ENCODE data around the gene SYK.

DNA sequence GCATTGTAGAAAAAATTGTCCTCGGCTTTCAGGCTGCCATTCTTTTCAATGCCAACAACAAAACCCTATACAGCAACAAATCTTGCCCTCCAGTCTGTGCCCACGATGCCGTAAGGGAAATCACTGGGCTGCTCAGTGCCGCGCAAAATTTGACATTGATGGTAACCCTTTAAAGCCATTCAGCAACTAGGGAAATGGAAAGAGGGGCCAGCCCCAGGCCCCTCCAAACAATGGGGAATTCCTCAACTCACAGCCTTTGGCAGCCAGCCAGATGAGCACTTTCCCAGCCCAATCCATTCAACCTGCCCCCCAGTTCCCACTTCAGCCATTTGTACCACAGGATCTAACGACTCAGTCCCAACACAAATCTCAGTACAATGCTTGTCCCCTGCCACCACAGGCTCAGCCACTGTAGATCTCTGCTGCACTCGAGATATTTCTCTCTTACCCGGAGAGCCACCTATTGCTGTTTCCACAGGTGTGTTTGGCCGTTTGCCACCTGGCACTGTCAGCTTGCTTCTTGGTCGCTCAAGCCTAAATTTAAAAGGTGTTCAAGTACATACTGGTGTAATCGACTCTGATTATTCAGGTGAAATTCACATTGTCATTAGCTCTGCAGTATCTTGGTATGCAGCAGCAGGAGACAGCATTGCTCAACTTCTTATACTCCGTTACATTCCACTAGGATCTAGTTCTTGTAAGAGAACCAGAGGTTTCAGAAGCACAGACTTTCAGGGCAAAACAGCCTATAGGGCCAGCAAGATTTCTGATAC, 103.3 kb downstream of the SYK start:
- TF ChIP-seq, protein P1, sequence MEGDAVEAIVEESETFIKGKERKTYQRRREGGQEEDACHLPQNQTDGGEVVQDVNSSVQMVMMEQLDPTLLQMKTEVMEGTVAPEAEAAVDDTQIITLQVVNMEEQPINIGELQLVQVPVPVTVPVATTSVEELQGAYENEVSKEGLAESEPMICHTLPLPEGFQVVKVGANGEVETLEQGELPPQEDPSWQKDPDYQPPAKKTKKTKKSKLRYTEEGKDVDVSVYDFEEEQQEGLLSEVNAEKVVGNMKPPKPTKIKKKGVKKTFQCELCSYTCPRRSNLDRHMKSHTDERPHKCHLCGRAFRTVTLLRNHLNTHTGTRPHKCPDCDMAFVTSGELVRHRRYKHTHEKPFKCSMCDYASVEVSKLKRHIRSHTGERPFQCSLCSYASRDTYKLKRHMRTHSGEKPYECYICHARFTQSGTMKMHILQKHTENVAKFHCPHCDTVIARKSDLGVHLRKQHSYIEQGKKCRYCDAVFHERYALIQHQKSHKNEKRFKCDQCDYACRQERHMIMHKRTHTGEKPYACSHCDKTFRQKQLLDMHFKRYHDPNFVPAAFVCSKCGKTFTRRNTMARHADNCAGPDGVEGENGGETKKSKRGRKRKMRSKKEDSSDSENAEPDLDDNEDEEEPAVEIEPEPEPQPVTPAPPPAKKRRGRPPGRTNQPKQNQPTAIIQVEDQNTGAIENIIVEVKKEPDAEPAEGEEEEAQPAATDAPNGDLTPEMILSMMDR (IDR thresholded peaks at IDR 0.05): no peak
- no peak for TF ChIP-seq ZFX (IDR thresholded peaks at IDR 0.05; ENCODE audit: borderline replicate concordance)
